ENCODE data around the gene BDKRB2. TPM values are rescaled to one million over a fixed set of nuclear protein-coding genes. Genes with fewer than 3 reads are reported as not detected.
A peak's percentile ranks its signal among the peaks of the same experiment; 100 is the strongest.

BDKRB2 gene
- total RNA-seq, 4 donors from 2014 or later = 3.2 to 9.9 (median 5.3) TPM

- intact Hi-C loops (cut with DNase I) = loop anchor here (2.0 kb wide), 1 partner anchor 177 kb away; no protein-coding TSS in a partner anchor
- H3K9me3 ChIP-seq = no peaks in the 10 kb centered on the region
- H3K4me3 ChIP-seq (replicated peaks in 1 of 3) = no peak overlapping the region
- DNase-seq = peak; percentile 75 to 81
- TF ChIP-seq POLR2A (IDR thresholded peaks at IDR 0.05) = no peak
- peak; percentile 80 to 97 (median 90) for TF ChIP-seq CTCF (IDR thresholded peaks at IDR 0.05)
- peaks cover 0 to 14% of the 10 kb centered on the region in 2 donors for H3K4me1 ChIP-seq
- no peaks in the 10 kb centered on the region for H3K36me3 ChIP-seq
- WGBS, 2 donors = 16 to 18% methylated on average over 17 of the region's 17 CpGs
- H3K27me3 ChIP-seq = no peaks in the 10 kb centered on the region
- no peak overlapping the region for H3K27ac ChIP-seq
These were observed 70.8 kb downstream of the BDKRB2 start for GRCh38 chr14:96275177-96276112.

GRCh38 chr14:96277890-96278289, 73.3 kb downstream of the BDKRB2 start:
- 94 to 97% methylated on average over 1 of the region's 1 CpG for WGBS, 2 donors
- H3K4me3 ChIP-seq (replicated peaks in 1 of 3) = no peak overlapping the region
- TF ChIP-seq CTCF (IDR thresholded peaks at IDR 0.05) (no peak), POLR2A (IDR thresholded peaks at IDR 0.05) (no peak)
- H3K27me3 ChIP-seq = no peaks in the 10 kb centered on the region
- H3K9me3 ChIP-seq = no peaks in the 10 kb centered on the region
- DNase-seq = no peak
- intact Hi-C loops (cut with DNase I) = no loop called here
- no peak overlapping the region for H3K27ac ChIP-seq
- H3K4me1 ChIP-seq = peaks cover 0 to 14% of the 10 kb centered on the region in 2 donors
- peaks cover 0 to 6% of the 10 kb centered on the region in 2 donors for H3K36me3 ChIP-seq

GRCh38 chr14:96279564-96279963, 74.9 kb downstream of the BDKRB2 start:
- Histone ChIP-seq H3K36me3 (peaks cover 0 to 9% of the 10 kb centered on the region in 2 donors), H3K4me1 (peaks cover 0 to 14% of the 10 kb centered on the region in 2 donors), H3K4me3 (replicated peaks in 1 of 3) (no peak overlapping the region), H3K27ac (peak overlapping the region in 1 of 3 donors; percentile 28), H3K9me3 (no peaks in the 10 kb centered on the region), H3K27me3 (no peaks in the 10 kb centered on the region)
- DNase-seq = peak; percentile 25 to 53
- intact Hi-C loops (cut with DNase I) = no loop called here
- TF ChIP-seq CTCF (IDR thresholded peaks at IDR 0.05) (no peak), POLR2A (IDR thresholded peaks at IDR 0.05) (no peak)
- WGBS, 2 donors = 41 to 47% methylated on average over 8 of the region's 8 CpGs

- Histone ChIP-seq H3K9me3 (no peaks in the 10 kb centered on the region), H3K27me3 (no peaks in the 10 kb centered on the region), H3K4me1 (peaks cover 0 to 14% of the 10 kb centered on the region in 2 donors), H3K27ac (peak overlapping the region in 1 of 3 donors; percentile 28), H3K4me3 (replicated peaks in 1 of 3) (no peak overlapping the region), H3K36me3 (peaks cover 0 to 10% of the 10 kb centered on the region in 2 donors)
- no peak for DNase-seq
- TF ChIP-seq POLR2A (IDR thresholded peaks at IDR 0.05) (no peak), CTCF (IDR thresholded peaks at IDR 0.05) (no peak)
- WGBS, 2 donors = 88 to 100% methylated on average over 2 of the region's 2 CpGs
- intact Hi-C loops (cut with DNase I) = no loop called here
These were observed 75.5 kb downstream of the BDKRB2 start for GRCh38 chr14:96280104-96280503.

GRCh38 chr14:96281486-96281885, 76.8 kb downstream of the BDKRB2 start:
- intact Hi-C loops (cut with DNase I) = no loop called here
- 83 to 85% methylated on average over 4 of the region's 4 CpGs for WGBS, 2 donors
- no peaks in the 10 kb centered on the region for H3K9me3 ChIP-seq
- H3K36me3 ChIP-seq = peaks cover 0 to 17% of the 10 kb centered on the region in 2 donors
- no peaks in the 10 kb centered on the region for H3K27me3 ChIP-seq
- H3K4me3 ChIP-seq (replicated peaks in 1 of 3) = no peak overlapping the region
- no peak overlapping the region for H3K27ac ChIP-seq
- H3K4me1 ChIP-seq = peaks cover 0 to 8% of the 10 kb centered on the region in 2 donors
- TF ChIP-seq CTCF (IDR thresholded peaks at IDR 0.05) (no peak), POLR2A (IDR thresholded peaks at IDR 0.05) (no peak)
- no peak for DNase-seq

All from thyroid gland (tissue), 4 donors.